K562 (cell line): ENCODE measurements around the gene ARMC8. TPM values are rescaled to one million over a fixed set of nuclear protein-coding genes. Genes with fewer than 3 reads are reported as not detected.
"Not testable (repeated sequence)": the region's sequence is repeated elsewhere in the genome, so short reads cannot be mapped to it uniquely, and the experiment has no call there.

ENCODE experiments used
- ATAC-seq: fragments of 200-7000 bp; cut with Tn5 transposase; 3 replicates; pipeline ENCODE4 v1.9.1; 2020; ENCODE audit warnings: moderate library complexity
- BruUV-seq: library from RNA; stranded (reverse); fragments of 400-500 nt; replicated peaks from 2 replicates; lab custom pipeline; 2021; lab: Mats Ljungman, UMichigan
- CTCF ChIA-PET: fragments of 300-600 bp; formaldehyde crosslinking; extraction: SDS; loops from one replicate; lab custom pipeline; 2021; ENCODE audit warnings: low intra/inter-chr PET ratio; lab: Yijun Ruan, JAX
- POLR2A ChIA-PET: fragments of 300-600, 350-650 bp; sonication (Branson Sonifier 250); formaldehyde crosslinking; extraction: SDS; loops from one replicate; lab custom pipeline; 2021; ENCODE audit warnings: antibody characterized with exemption, inconsistent platforms; lab: Yijun Ruan, JAX
- DNase-seq, 4 experiments: peaks; one replicate each; pipeline versions ENCODE4 v3.0.0 to v3.0.0-alpha.2; 2011 to 2018; ENCODE audit warnings: low spot score in 3 of 4, mixed read lengths in 3 of 4; ENCODE audit errors: extremely low read depth in 1 of 4
- FAIRE-seq: peaks from 2 replicates; lab custom pipeline; 2011; peaks lifted over from hg19 to GRCh38; lab: Jason Lieb, UNC
- H2AFZ ChIP-seq: 2 replicates; pipeline ENCODE4 v1.6.0; 2011; ENCODE audit warnings: low read depth, low read length, control low read depth, inconsistent platforms
- H3K27ac ChIP-seq: fragments of 200-600 bp; 3 replicates; pipeline ENCODE4 v1.8.0; 2011; ENCODE audit warnings: low read depth, mild to moderate bottlenecking, control low read depth, inconsistent platforms, low read length, moderate library complexity, mixed read lengths; ENCODE audit errors: extremely low read depth
- H3K27me3 ChIP-seq, 2 experiments: fragments of 300-600 bp in 1 of 2; 2 replicates in 1 of 2; 3 replicates in 1 of 2; pipeline versions ENCODE4 v1.6.0 to v1.8.0; 2011; ENCODE audit warnings: inconsistent platforms in 2 of 2, low read length in 2 of 2, mild to moderate bottlenecking in 1 of 2, mixed read lengths in 1 of 2, moderate library complexity in 1 of 2; ENCODE audit not compliant: control insufficient read depth in 2 of 2, insufficient read depth in 2 of 2
- H3K36me3 ChIP-seq: fragments of 300-600 bp; 3 replicates; pipeline ENCODE4 v1.8.0; 2011; ENCODE audit warnings: mild to moderate bottlenecking, low read length, inconsistent platforms; ENCODE audit not compliant: control insufficient read depth, insufficient read depth
- H3K4me1 ChIP-seq, 2 experiments: fragments of 200-600 bp in 1 of 2; replicated peaks in 1 of 2; 2 replicates in 1 of 2; 3 replicates in 1 of 2; pipeline versions ENCODE4 v1.5.1 to v1.8.0; 2011; ENCODE audit warnings: inconsistent platforms in 2 of 2, low read length in 2 of 2, mild to moderate bottlenecking in 1 of 2, mixed read lengths in 1 of 2, moderate library complexity in 1 of 2; ENCODE audit not compliant: control insufficient read depth in 2 of 2, insufficient read depth in 2 of 2
- H3K4me2 ChIP-seq: 2 replicates; pipeline ENCODE4 v1.6.1; 2011; ENCODE audit warnings: low read length, control low read depth, inconsistent platforms, mixed read lengths; ENCODE audit not compliant: insufficient read depth
- H3K4me3 ChIP-seq: fragments of 200-600 bp; sonication (generic), shearing (Covaris generic); 2 replicates; pipeline ENCODE4 v1.5.1; 2016; ENCODE audit warnings: control low read depth, inconsistent platforms
- H3K79me2 ChIP-seq: fragments of 200-600 bp; 3 replicates; pipeline ENCODE4 v1.8.0; 2011; ENCODE audit warnings: low read length, inconsistent platforms; ENCODE audit not compliant: control insufficient read depth, insufficient read depth
- H3K9ac ChIP-seq, 2 experiments: 2 replicates each; pipeline versions ENCODE4 v1.6.0 to v1.6.1; 2011; ENCODE audit warnings: low read depth in 2 of 2, low read length in 2 of 2, control low read depth in 1 of 2, inconsistent platforms in 1 of 2, mild to moderate bottlenecking in 1 of 2, mixed read lengths in 1 of 2; ENCODE audit not compliant: insufficient read depth in 1 of 2
- H3K9me1 ChIP-seq: one replicate; pipeline ENCODE4 v1.6.0; 2011; ENCODE audit warnings: inconsistent platforms, mild to moderate bottlenecking, low read length, moderate library complexity; ENCODE audit not compliant: control insufficient read depth, insufficient read depth
- H3K9me3 ChIP-seq: replicated peaks from 2 replicates; pipeline ENCODE4 v1.5.1; 2011; ENCODE audit warnings: low read depth, low read length, inconsistent platforms; ENCODE audit not compliant: control insufficient read depth, insufficient read depth
- H4K20me1 ChIP-seq: replicated peaks from 2 replicates; pipeline ENCODE4 v1.6.1; 2011; ENCODE audit warnings: low read length, inconsistent platforms, mixed read lengths; ENCODE audit not compliant: control insufficient read depth, insufficient read depth
- CCAR2 ChIP-seq: fragments of 200-400 bp; formaldehyde crosslinking; IDR thresholded peaks from 2 replicates; pipeline ENCODE4 v1.6.1; 2017; ENCODE audit warnings: mild to moderate bottlenecking, low read depth, low read length
- KAT2B ChIP-seq: IDR thresholded peaks from one replicate; pipeline ENCODE4 v1.6.1; 2012; ENCODE audit warnings: low read depth, mild to moderate bottlenecking, control low read depth, inconsistent platforms, low read length, moderate library complexity
- NFYB ChIP-seq: IDR thresholded peaks from 2 replicates; pipeline ENCODE4 v1.6.1; 2011; ENCODE audit warnings: mild to moderate bottlenecking, moderate library complexity; ENCODE audit not compliant: insufficient read length; ENCODE audit errors: extremely low read depth
- NR1H2 ChIP-seq: sonication (generic); formaldehyde crosslinking; IDR thresholded peaks from 2 replicates; pipeline ENCODE4 v1.4.0; 2020; ENCODE audit warnings: mild to moderate bottlenecking, missing genetic modification reagents
- PTRF ChIP-seq: fragments of 450-650 bp; IDR thresholded peaks from 2 replicates; pipeline ENCODE4 v1.6.1; 2016; ENCODE audit warnings: mild to moderate bottlenecking, missing genetic modification characterization, missing compliant biosample characterization
- RBM39 ChIP-seq: fragments of 200-400 bp; formaldehyde crosslinking; optimal IDR thresholded peaks from 2 replicates; pipeline ENCODE3; 2018; ENCODE audit warnings: low read depth, low read length
- ZC3H11A ChIP-seq: IDR thresholded peaks from 2 replicates; pipeline ENCODE4 v1.6.1; 2012; ENCODE audit warnings: low read depth, low read length, improper control_type of control experiment
- ZNF583 ChIP-seq: fragments of 250-450 bp; sonication (Bioruptor Pico); IDR thresholded peaks from 2 replicates; pipeline ENCODE4 v1.4.0; 2020
- WGBS: fragments of 100-300 bp; shearing (Covaris generic); methylation state at CpG from one replicate; pipeline ENCODE4 v1.1.6; 2016; ENCODE audit warnings: low coverage, mixed read lengths; ENCODE audit not compliant: insufficient coverage; ENCODE audit errors: missing lambda C conversion rate; 5-methylcytosine and 5-hydroxymethylcytosine counted together
- in situ Hi-C: fragments of 300-500 bp; cut with MboI; formaldehyde crosslinking; loops from 4 replicates; pipeline ENCODE4 v1.15.0; 2018; ENCODE audit warnings: inconsistent platforms, mixed read lengths
- intact Hi-C: fragments of 100-400 bp; cut with micrococcal nuclease; formaldehyde crosslinking; loops from 2 replicates; pipeline ENCODE4 v1.14.2; 2022
- polyA plus RNA-seq, 8 experiments: library from polyadenylated mRNA; depleted of rRNA in 4 of 8; stranded (reverse) in 5 of 8; unstranded in 3 of 8; fragments of >200 nt; fragmentation: Nextera tagmentation in 2 of 8; fragmentation: Illumina TruSeq in 1 of 8; extraction: Ambion mirVana in 2 of 8; extraction: Trizol in 1 of 8; gene quantifications; 2 replicates each; pipeline versions ENCODE4 v1.2.1 to v1.2.3, GENCODE V29; 2011 to 2014; ENCODE audit warnings: inconsistent platforms in 1 of 8, missing spikeins in 1 of 8
- total RNA-seq, 7 experiments: library from RNA; depleted of rRNA in 6 of 7; stranded (reverse); fragments of >200 nt in 6 of 7; fragmentation: Illumina TruSeq in 2 of 7; extraction: Trizol in 2 of 7; gene quantifications; 2 replicates each; pipeline versions ENCODE4 v1.2.1 to v1.2.3, GENCODE V29; 2011 to 2021; ENCODE audit warnings: low replicate concordance in 1 of 7

Gene ARMC8
- total and polyA plus RNA-seq, 9 of the 15 experiments (the other 6 are each of a cell fraction or from before 2014, with no cell fraction given) = 22.4 to 76.1 (median 37.3) TPM

- Histone ChIP-seq H3K9me3 (no peaks in the 10 kb centered on the region), H3K79me2 (no peaks in the 10 kb centered on the region), H3K9ac (no peak overlapping the region), H3K4me1 (no peaks in the 10 kb centered on the region), H3K4me2 (no peak overlapping the region), H3K4me3 (no peak overlapping the region), H3K36me3 (no peaks in the 10 kb centered on the region), H3K27ac (no peak overlapping the region)
- intact Hi-C loops (no loop called here), in situ Hi-C loops (no loop called here)
- DNase-seq (no peak), FAIRE-seq (no peak), ATAC-seq (no peak)
- CTCF ChIA-PET = no interaction called here
- BruUV-seq = no TSS peak
- POLR2A ChIA-PET = no interaction called here
- no peak for TF ChIP-seq PTRF (tag)
- no peak for TF ChIP-seq CCAR2
- no peak for TF ChIP-seq ZC3H11A
- no peak for TF ChIP-seq NFYB
- TF ChIP-seq NR1H2 (CRISPR knock-in tag) = no peak
- TF ChIP-seq RBM39 = no peak
- TF ChIP-seq ZNF583 (CRISPR knock-in tag) = no peak
- no peak for TF ChIP-seq KAT2B
- TF ChIP-seq, all 486 proteins: peak for 0
- no peaks in the 10 kb centered on the region for H4K20me1 ChIP-seq
- no peaks in the 10 kb centered on the region for H3K27me3 ChIP-seq
- no peaks in the 10 kb centered on the region for H3K9me1 ChIP-seq
- no peak overlapping the region for H2AFZ ChIP-seq
Measured at GRCh38 chr3:138140940-138141339, 46.2 kb upstream of the ARMC8 start.

DNA sequence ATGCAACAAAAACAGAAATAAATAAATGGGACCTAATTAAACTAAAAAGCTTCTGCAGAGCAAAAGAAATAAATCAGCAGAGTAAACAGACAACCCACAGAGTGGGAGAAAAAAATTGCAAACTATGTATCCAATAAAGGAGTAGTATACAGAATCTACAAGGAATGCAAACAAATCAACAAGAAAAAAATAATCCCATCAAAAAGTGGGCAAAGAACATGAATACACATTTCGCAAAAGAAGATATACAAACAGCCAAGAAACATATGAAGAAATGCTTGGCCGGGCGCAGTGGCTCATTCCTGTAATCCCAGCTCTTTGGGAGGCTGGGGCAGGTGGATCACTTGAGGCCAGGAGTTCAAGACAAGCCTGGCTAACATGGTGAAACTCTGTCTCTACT, 44.9 kb upstream of the ARMC8 start:
- H3K79me2 ChIP-seq, H2AFZ ChIP-seq, H3K9ac ChIP-seq, H3K27ac ChIP-seq, DNase-seq, H3K9me3 ChIP-seq, intact Hi-C loops, H3K36me3 ChIP-seq, in situ Hi-C loops, ATAC-seq, H3K9me1 ChIP-seq, H3K4me1 ChIP-seq, H3K4me3 ChIP-seq, H3K4me2 ChIP-seq, FAIRE-seq, H3K27me3 ChIP-seq, BruUV-seq, H4K20me1 ChIP-seq, CTCF ChIA-PET: not testable (repeated sequence)
- POLR2A ChIA-PET = interaction anchor here (0.6 kb wide), 1 partner anchor 196 kb away, joined by 3 read pairs; no protein-coding TSS in a partner anchor
- WGBS = 0% methylated on average over 1 of the region's 3 CpGs
